Activated T-cell treated with anti-CD3 and anti-CD28 coated beads, Interleukin-2, amount 50 U/mL, for 4 hours (primary cell): Measurements from ENCODE around the gene C1orf167. TPM values are rescaled to one million over a fixed set of nuclear protein-coding genes. Genes with fewer than 3 reads are reported as not detected.

ENCODE experiments used
- ATAC-seq, 2 donors: fragments of 200-7000 bp; cut with Tn5 transposase; one replicate each; pipeline ENCODE4 v1.10.0; 2021
- DNase-seq: peaks from one replicate; pipeline ENCODE4 v3.0.0-alpha.2; 2020
- H3K27me3 Mint-ChIP-seq: one replicate; pipeline ENCODE4 v1.8.0; 2021; ENCODE audit warnings: low read depth, mixed read lengths
- H3K36me3 Mint-ChIP-seq: one replicate; pipeline ENCODE4 v1.8.0; 2022; ENCODE audit warnings: mixed read lengths; ENCODE audit not compliant: insufficient read depth
- H3K4me1 Mint-ChIP-seq: one replicate; pipeline ENCODE4 v1.8.0; 2021; ENCODE audit warnings: low read depth, mixed read lengths
- H3K4me3 Mint-ChIP-seq: one replicate; pipeline ENCODE4 v1.8.0; 2021; ENCODE audit warnings: mild to moderate bottlenecking, moderate library complexity, mixed read lengths
- H3K9me3 Mint-ChIP-seq: one replicate; pipeline ENCODE4 v1.8.0; 2021; ENCODE audit warnings: mixed read lengths
- total RNA-seq, 3 donors: library from RNA; stranded (reverse); gene quantifications; one replicate each; pipeline ENCODE4 v1.2.1, GENCODE V29; 2021

The C1orf167 gene
- total RNA-seq, 3 donors from 2014 or later: not detected

- Mint-ChIP-seq H3K9me3 (no peaks in the 10 kb centered on the region), H3K4me1 (peaks cover 43% of the 10 kb centered on the region), H3K36me3 (no peaks in the 10 kb centered on the region), H3K4me3 (peak overlapping the region; percentile 72), H3K27me3 (no peaks in the 10 kb centered on the region)
- DNase-seq: no peak
- ATAC-seq: peak; percentile 9 to 20
Measured at GRCh38 chr1:11729498-11730428, 32.2 kb upstream of the C1orf167 start.

DNA sequence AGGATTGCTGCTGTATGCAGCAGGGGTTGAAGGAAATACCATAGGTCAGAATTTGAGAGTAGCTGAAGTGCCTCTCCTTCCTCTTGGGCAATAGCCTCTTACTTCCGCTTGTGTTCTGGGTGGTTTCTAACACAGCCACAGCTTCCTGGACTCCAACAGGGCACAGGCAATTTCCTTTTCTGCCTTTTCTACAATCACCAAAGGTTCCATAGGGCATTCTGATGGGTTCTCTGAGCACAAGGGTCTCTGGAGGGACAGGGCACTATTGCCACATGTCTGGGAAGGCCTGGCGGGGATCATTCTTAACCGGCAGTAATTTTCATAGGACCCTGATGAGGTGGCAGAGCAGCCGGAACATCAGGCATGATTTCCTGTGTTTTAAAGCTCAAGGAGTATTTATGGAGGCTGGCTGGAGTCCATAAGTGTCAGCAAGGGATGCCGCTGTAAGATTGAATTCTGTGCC lies 31.5 kb upstream of the C1orf167 start:
- Mint-ChIP-seq H3K27me3 (no peaks in the 10 kb centered on the region), H3K4me3 (peak overlapping the region; percentile 72)

GRCh38 chr1:11731691-11732283 lies 30.2 kb upstream of the C1orf167 start:
- Mint-ChIP-seq H3K4me3 (peak overlapping the region; percentile 24), H3K27me3 (no peaks in the 10 kb centered on the region), H3K36me3 (no peaks in the 10 kb centered on the region), H3K9me3 (no peaks in the 10 kb centered on the region), H3K4me1 (peaks cover 42% of the 10 kb centered on the region)
- DNase-seq: no peak
- ATAC-seq: peak in 1 of 2 donors; percentile 22

More for the DNA sequence above, 31.5 kb upstream of the C1orf167 start:
- ATAC-seq: peak; percentile 76 to 78
- DNase-seq: no peak
- H3K9me3 Mint-ChIP-seq: no peaks in the 10 kb centered on the region
- no peaks in the 10 kb centered on the region for H3K36me3 Mint-ChIP-seq
- peaks cover 40% of the 10 kb centered on the region for H3K4me1 Mint-ChIP-seq

GRCh38 chr1:11733306-11733705 lies 28.7 kb upstream of the C1orf167 start:
- no peaks in the 10 kb centered on the region for H3K36me3 Mint-ChIP-seq
- H3K4me1 Mint-ChIP-seq: peaks cover 56% of the 10 kb centered on the region
- DNase-seq (no peak), ATAC-seq (no peak)
- H3K4me3 Mint-ChIP-seq: no peak overlapping the region
- H3K27me3 Mint-ChIP-seq: no peaks in the 10 kb centered on the region
- no peaks in the 10 kb centered on the region for H3K9me3 Mint-ChIP-seq

- peak overlapping the region; percentile 94 for H3K4me3 Mint-ChIP-seq
- peaks cover 59% of the 10 kb centered on the region for H3K4me1 Mint-ChIP-seq
- DNase-seq (no peak), ATAC-seq (peak in 1 of 2 donors; percentile 5)
- no peaks in the 10 kb centered on the region for H3K9me3 Mint-ChIP-seq
- H3K36me3 Mint-ChIP-seq: no peaks in the 10 kb centered on the region
- no peaks in the 10 kb centered on the region for H3K27me3 Mint-ChIP-seq
Measured at GRCh38 chr1:11735531-11735853, 26.5 kb upstream of the C1orf167 start.

DNA sequence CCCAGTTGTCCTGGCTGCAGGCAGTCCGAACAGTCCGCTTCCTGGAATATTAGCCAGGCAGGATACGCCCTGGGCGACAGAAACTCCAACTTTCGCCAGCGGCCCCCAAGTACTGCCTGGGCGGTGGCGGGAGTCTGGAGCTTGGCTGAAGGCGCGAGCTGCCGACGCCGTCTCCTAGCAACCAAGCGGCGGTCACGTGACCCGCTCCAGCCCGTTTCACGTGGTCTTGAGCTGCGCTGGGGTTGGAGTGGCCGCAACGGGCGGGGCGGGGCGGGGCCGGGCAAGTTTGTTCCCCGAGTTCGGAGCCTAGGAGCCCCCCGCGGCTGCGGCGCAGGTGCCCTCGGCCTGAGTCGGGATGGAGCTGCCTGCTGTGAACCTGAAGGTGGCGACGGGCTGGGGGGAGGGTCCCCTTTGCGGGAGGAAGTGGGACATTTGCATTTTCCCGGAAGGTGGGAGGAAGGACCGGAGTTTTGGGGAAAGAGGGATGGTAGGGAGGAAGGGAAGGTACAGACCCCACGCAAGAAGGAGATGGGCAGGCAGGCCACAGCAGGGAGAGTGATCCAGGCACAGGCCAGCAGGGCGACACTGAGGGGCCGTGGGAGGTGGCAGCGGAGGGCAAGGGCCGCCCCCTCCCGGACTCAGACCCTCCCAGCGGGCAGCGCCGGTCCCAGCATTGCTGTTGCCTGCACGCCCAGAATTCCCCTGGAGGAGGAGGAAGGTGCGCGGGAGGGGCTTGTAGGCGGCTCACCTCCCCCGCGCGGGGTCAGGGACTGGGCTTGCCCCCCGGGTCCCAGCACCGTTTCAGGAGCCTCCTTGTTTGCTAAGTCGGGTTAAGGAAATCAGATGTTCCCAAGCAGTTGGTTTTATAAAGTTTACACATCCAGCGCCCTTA lies 25.9 kb upstream of the C1orf167 start, which contains the start of gene AGTRAP:
TSS of gene AGTRAP (plus strand) at position 283 of the 892 bp plus-strand sequence. CDS start at position 356, 73 bp downstream.
- peaks cover 59% of the 10 kb centered on the region for H3K4me1 Mint-ChIP-seq
- ATAC-seq (peak; percentile 84 to 86), DNase-seq (peak; percentile 80)
- no peaks in the 10 kb centered on the region for H3K9me3 Mint-ChIP-seq
- no peaks in the 10 kb centered on the region for H3K36me3 Mint-ChIP-seq
- H3K4me3 Mint-ChIP-seq: peak within 1 kb of the TSS; percentile 94
- no peaks in the 10 kb centered on the region for H3K27me3 Mint-ChIP-seq

DNA sequence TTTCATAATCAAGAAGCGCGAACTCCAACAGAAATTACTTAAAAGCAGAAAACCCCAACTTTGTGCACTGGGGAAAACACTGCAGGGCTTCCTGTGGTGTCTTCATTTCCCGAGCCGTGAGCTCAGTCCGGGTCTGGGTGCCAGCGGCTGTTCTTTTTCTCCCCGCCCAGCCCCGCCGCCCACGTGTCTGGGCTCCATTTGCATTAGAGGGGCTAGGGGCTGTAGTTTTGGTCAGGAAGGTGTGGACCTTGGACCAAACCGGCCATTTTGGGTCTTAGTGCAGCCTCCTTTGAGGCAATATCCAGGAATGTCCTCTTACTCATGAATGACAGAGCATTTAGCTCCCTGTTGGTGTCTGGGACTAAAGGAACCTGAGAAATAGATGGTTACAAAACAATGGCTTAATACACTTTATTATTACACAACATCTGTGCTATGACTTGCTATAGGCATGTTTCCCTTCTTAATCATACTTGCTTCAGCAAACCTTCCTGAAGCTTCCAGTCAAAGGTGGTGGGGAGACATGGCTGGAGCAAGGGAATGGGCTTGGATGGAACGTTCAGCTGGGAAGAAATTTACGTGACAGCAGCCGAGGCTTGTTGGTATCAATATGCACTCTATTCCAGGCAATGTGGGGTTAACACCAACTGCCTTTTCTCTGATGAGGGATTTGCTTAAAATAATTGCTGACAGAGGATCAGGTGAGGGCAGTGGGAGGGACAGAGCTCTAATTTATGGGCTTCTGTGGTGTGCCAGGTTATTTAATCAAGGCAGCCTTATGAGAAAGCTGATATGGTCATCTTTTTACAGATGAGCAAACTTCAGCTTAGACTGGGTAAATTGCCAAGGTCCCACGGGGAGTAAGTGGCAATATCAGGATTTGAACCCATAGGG lies 25.0 kb upstream of the C1orf167 start:
- H3K36me3 Mint-ChIP-seq: no peaks in the 10 kb centered on the region
- ATAC-seq (peak; percentile 31 to 53), DNase-seq (peak; percentile 31)
- peak overlapping the region; percentile 94 for H3K4me3 Mint-ChIP-seq
- H3K9me3 Mint-ChIP-seq: no peaks in the 10 kb centered on the region
- no peaks in the 10 kb centered on the region for H3K27me3 Mint-ChIP-seq
- H3K4me1 Mint-ChIP-seq: peaks cover 59% of the 10 kb centered on the region

DNA sequence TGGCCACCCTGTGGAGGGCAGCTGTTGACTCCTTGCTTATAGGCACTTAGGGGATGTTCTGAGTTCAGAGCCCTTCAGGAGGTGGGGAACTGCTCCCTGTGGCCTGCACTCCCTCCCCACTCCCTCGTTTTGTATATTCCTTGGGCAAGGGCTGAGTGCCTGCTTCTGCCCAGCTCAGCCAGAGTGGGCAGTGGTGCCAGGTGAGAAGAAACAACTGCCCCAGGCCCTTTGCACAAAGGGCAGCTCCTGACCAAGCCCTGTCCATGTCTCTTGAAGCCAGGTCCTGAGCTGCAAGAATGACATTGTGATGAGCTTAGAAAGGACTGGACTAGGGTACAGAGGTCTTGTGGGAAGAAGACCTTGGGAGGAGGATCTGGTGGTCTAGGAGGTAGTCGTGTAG lies 23.9 kb upstream of the C1orf167 start:
- ATAC-seq (no peak), DNase-seq (no peak)
- no peaks in the 10 kb centered on the region for H3K27me3 Mint-ChIP-seq
- H3K9me3 Mint-ChIP-seq: no peaks in the 10 kb centered on the region
- H3K36me3 Mint-ChIP-seq: no peaks in the 10 kb centered on the region
- H3K4me1 Mint-ChIP-seq: peaks cover 65% of the 10 kb centered on the region
- peak overlapping the region; percentile 37 for H3K4me3 Mint-ChIP-seq

GRCh38 chr1:11738783-11739182 lies 23.2 kb upstream of the C1orf167 start:
- no peak for ATAC-seq
- peaks cover 65% of the 10 kb centered on the region for H3K4me1 Mint-ChIP-seq
- no peak for DNase-seq
- no peaks in the 10 kb centered on the region for H3K9me3 Mint-ChIP-seq
- no peak overlapping the region for H3K4me3 Mint-ChIP-seq
- H3K27me3 Mint-ChIP-seq: no peaks in the 10 kb centered on the region
- no peaks in the 10 kb centered on the region for H3K36me3 Mint-ChIP-seq

DNA sequence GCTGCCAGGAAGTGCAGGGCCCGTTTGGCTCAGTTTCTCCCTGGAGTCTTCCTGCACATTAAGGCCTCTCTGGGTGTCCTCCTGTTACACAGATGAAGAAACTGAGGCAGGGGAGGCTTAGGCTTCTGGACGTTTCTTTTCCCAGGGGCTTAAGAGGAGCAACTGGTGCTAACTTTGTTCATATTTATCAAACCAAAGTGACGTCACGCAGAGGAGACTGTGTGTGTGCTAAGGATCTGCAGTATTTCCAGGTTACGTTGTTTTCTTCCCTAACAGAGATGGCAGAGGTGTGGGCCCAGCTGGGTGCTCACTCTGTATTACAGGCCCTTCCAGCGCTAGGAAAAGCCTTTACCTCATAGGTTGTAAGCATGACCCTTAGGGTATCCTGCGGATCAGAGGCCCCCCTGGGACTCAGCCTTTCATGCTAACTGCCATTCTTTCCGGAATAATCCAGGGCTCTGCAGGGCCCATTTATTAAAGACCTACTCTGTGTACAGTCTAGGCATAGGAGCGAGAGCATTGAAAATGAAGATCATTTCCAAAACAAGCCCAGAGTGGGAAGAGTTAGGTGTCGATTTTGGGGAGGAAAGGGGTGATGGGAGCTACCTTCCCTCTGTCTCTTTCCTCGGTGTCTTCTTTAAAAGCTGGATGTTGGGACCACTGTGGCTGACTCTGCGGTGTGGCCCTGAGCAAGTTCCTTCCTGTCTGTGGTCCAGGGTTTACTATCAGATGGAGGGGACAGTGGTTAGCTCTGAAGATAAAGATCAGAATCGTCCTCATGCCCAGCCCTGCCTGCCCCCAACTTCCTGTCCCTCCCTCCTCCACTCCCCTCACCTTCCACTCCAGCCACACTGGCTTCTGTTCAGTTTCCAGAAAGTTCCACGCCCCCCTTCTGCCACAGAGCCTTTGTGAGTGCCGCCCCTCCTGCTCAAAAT lies 21.5 kb upstream of the C1orf167 start:
- H3K36me3 Mint-ChIP-seq: no peaks in the 10 kb centered on the region
- no peaks in the 10 kb centered on the region for H3K27me3 Mint-ChIP-seq
- no peak for ATAC-seq
- H3K4me3 Mint-ChIP-seq: peak overlapping the region; percentile 57
- no peaks in the 10 kb centered on the region for H3K9me3 Mint-ChIP-seq
- no peak for DNase-seq
- H3K4me1 Mint-ChIP-seq: peaks cover 64% of the 10 kb centered on the region

DNA sequence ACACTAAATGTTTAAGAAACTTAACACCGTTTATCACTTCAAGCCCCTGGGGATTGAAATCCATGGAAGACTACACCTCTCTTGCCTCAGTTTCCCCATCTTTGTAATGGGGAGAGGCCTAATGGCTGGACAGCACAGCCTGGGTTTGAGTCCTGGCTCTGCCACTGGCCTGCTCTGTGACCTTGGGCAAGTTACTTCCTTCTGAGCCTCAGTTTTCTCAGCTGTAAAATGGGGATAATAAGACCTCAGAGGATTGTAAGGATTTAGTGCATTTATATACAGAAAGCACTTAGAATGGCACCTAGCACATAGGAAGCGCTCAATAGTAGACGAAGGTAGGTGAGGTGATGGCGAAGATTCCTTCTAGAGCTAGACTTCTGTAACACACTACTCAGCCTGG lies 20.5 kb upstream of the C1orf167 start:
- Mint-ChIP-seq H3K4me1 (peaks cover 61% of the 10 kb centered on the region), H3K27me3 (no peaks in the 10 kb centered on the region), H3K36me3 (peaks cover 8% of the 10 kb centered on the region), H3K9me3 (no peaks in the 10 kb centered on the region), H3K4me3 (no peak overlapping the region)
- DNase-seq (no peak), ATAC-seq (no peak)

DNA sequence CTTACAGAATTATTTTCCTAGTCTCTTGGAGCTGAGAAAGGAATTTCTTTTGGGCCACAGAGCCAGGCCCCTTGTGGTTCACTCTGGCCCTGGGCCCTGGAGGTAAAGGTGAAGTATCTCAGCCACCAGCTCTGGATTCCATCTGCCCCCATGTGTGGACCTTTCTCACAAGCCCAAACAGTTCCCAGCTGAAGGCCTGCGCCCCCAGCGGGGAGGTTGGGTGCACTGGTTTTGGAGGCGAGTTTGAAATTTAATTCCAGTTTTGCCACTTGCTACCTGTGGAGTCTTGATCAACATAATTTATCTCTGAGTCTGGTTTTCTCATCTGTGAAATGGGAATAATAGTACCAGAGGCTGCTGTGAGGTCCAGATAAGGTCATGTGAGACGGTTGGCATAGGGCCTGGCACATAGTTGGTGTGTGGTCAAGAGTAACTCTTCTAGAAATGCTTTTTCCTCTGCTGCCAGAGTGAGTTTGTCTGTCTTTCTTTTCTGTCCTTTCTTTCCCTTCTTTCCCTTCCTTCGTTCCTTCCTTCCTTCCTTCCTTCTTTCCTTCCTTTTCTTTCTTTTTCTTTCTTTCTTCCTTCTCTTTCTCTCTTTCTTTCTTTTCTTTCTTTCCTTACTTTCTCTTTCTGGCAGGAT lies 20.0 kb upstream of the C1orf167 start:
- Mint-ChIP-seq H3K36me3 (peaks cover 13% of the 10 kb centered on the region), H3K4me3 (no peak overlapping the region), H3K4me1 (peaks cover 59% of the 10 kb centered on the region), H3K27me3 (no peaks in the 10 kb centered on the region), H3K9me3 (no peaks in the 10 kb centered on the region)
- ATAC-seq: no peak
- no peak for DNase-seq
